Subcutaneous adipose tissue (tissue), 4 donors: Measurements from ENCODE around the gene NRG4. TPM values are rescaled to one million over a fixed set of nuclear protein-coding genes. Genes with fewer than 3 reads are reported as not detected.

Source experiments
- total RNA-seq, 4 donors: library from RNA; depleted of rRNA; stranded (reverse); fragments of >200 nt; gene quantifications; one replicate each; pipeline ENCODE4 v1.1.0, GENCODE V29; 2016
- TF ChIP-seq, protein P1 (sequence below): fragments of 450-650 bp; IDR thresholded peaks from one replicate; pipeline ENCODE4 v1.5.1; 2016; ENCODE audit warnings: low read depth, mild to moderate bottlenecking, control low read depth, antibody characterized with exemption, moderate library complexity

NRG4 gene
- total RNA-seq, 4 donors from 2014 or later = not detected

DNA sequence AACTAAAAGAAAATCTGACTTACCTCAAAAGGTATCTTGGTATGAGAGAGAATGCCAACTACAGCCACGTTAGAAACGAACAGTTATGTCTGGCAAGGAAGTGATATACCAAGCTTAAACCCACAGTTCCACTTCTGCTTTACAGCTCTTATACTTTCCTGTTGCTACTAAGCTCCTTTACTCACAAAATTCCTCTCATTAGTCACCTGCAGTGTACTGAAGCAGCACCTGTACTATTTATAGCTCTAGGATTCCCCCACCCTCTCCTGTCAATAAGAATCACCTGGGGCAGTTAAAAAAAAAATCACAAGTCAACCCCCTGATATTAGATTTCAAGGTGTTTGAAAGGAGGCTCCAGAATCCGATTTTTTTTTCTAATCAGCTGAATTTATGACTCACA, 44.7 kb upstream of the NRG4 start:
- TF ChIP-seq, protein P1, sequence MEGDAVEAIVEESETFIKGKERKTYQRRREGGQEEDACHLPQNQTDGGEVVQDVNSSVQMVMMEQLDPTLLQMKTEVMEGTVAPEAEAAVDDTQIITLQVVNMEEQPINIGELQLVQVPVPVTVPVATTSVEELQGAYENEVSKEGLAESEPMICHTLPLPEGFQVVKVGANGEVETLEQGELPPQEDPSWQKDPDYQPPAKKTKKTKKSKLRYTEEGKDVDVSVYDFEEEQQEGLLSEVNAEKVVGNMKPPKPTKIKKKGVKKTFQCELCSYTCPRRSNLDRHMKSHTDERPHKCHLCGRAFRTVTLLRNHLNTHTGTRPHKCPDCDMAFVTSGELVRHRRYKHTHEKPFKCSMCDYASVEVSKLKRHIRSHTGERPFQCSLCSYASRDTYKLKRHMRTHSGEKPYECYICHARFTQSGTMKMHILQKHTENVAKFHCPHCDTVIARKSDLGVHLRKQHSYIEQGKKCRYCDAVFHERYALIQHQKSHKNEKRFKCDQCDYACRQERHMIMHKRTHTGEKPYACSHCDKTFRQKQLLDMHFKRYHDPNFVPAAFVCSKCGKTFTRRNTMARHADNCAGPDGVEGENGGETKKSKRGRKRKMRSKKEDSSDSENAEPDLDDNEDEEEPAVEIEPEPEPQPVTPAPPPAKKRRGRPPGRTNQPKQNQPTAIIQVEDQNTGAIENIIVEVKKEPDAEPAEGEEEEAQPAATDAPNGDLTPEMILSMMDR = no peak

DNA sequence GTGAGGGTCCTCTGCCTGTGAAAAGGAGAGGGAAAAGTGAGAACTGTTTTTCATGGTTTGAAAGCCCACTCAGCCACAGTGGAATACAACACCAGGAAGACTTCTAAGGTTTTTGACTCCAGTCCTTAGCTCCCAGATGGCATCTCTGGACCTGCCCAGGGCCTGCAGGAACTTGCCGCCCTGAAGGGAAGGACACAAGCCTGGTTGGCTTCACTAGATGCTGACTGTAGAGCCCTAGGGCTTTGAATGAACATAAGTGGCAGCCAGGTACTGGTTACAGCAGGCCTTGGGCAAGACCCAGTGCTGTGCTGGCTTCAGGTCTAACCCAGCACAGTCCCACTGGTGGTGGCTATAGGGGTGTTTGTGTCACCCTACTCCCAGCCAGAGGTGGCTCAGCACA, 26.3 kb upstream of the NRG4 start:
- TF ChIP-seq, protein P1 = no peak

DNA sequence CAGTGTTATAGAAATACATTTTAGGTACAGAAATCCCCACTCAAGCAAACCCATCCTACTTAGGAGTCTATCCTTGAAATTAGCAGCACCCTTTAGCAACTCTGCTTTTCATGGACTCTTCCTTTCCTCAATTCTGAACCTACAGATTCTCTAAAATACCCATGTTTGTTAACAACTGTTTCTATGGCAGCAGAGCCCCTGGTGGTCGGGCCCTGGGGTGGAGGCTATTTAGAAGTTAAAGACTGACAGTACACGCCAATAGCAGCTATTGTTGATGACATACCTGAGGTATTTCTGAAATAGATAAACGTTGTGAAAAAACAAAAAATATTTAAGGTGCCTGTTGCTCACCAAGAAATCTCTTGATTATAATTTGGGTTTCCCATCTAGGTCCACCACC, 23.4 kb upstream of the NRG4 start:
- TF ChIP-seq, protein P1 = no peak

DNA sequence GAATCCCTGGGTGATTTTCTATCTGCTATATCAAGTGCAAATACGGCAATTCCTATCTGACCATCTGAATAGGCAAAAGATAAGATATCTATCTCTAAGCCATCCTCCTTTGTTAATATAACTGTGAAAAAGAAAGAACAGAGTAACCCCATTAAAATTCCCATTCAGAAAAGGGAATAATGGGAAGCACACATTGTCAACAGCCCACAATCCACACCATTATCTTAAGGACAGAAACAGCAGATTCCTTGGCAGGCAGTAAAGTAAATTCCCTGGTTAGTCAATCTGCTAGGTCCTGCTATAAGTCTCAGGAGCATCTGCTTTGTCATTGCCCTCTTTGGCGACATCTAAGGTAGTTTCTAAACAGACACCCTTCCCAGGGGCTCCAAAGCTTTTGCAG, 21.9 kb upstream of the NRG4 start:
- TF ChIP-seq, protein P1 = no peak

DNA sequence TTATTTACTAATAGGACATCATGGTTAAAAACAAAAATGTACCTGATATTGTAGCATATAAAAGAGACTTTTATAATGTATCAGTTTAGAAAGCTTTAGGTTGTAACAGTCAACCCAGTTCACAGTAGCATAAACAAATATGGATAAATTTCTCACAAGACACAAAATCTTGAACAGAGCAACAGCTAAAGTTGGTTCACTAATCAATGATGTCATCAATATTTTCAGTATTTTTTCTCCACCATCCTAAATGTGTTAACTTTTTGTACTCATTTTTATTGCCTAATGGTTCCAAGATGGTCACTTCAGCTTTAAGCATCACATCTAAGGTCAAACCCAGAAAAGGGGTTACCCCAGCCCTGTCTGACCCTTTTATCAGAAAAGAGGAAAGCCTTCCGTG, 21.2 kb upstream of the NRG4 start:
- TF ChIP-seq, protein P1 = no peak

DNA sequence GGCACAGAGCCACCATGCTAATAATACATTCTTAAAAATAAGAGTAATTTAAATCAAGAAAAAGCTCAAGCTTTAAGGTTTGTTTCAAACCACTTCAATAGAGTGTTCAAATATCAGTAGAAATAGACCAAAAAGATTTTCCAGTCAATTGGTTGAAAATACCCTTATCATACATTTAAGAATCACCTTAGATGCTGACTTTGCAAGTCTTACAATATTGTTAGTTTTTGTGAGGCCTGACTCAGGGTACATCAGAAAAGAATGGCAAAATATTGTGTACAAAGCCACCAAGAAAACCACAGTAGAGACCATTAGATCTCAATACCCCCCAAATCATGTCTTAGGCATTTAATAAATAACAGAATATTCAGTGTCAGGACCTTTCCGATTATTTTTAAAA, 19.8 kb upstream of the NRG4 start:
- TF ChIP-seq, protein P1 = no peak

DNA sequence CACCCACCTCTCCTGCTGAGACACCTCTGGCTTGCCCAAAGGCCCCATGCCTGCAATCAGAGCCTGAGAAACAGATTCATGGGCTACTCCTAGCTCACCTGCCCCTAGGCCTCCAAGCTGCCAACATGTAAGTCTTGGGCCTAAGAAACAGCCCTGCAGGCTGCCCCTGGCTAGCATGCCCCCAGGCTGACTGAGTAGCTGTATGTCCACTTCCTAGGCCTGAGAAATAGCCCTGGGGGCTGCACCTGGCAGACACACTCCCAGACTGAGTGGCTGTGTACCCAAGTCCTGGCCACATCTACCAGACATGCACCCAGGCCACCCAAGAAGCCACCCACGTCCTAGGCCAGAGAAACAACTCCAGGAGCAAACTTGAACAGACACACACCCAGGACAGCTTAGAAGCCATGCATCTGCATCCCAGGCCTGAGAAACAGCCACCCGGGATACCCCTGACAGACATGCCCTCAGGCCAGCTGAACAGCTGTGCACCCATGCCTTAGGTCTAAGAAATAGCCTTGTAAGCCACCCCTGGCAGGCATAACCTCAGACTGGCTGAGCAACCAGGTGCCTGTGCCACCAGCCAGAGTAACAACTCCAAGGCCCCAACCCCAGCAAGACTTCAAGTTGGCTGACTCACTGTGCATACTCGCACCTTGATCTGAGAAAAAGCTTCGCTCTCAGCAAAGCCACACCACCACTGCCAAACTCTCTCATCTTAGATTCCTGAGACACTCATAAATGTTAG, 12.0 kb upstream of the NRG4 start:
- TF ChIP-seq, protein P1 = no peak
